Measurements from ENCODE around the gene IRX2. TPM values are rescaled to one million over a fixed set of nuclear protein-coding genes. Genes with fewer than 3 reads are reported as not detected.

IRX2 gene
- total RNA-seq, 1 experiment from 2014 or later, result not detected

DNA sequence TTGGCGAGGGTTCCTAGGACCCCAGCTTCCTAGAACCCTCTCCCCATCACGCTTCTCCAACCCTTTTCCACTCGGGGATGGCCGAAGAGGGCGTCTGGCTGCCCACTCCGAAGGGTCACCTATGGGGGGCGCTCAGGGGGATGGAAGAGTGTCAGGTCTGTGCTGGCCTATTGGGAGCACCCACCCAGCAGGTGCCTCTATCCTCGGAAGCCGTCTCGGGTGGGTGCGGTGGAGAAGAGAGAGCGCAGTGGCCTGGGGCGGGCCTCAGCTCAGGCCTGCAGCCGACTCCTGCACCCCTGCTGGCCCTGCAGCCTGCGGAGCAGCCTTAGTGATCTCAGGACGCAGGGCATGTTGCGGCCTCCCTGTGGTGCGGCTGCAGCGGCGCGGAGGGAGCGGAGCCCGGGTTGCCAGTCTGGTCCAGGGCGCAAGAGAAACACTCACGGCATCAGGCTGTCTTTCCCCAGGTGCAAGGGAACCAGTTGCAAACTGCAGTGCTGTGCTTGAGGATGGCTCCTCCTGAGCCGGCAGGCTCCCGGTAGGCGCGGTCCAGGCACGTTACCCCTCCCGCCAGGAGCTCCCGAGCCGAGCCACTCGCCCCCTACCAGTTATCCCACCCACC, 1.5 kb upstream of the IRX2 start:
- Histone ChIP-seq H3F3A (ENCODE audit: insufficient read depth, low read depth) (peaks cover 5% of the 10 kb centered on the region; the same call in 1 of the 2 replicates), H3K79me2 (ENCODE audit: low read depth) (no peaks in the 10 kb centered on the region)

DNA sequence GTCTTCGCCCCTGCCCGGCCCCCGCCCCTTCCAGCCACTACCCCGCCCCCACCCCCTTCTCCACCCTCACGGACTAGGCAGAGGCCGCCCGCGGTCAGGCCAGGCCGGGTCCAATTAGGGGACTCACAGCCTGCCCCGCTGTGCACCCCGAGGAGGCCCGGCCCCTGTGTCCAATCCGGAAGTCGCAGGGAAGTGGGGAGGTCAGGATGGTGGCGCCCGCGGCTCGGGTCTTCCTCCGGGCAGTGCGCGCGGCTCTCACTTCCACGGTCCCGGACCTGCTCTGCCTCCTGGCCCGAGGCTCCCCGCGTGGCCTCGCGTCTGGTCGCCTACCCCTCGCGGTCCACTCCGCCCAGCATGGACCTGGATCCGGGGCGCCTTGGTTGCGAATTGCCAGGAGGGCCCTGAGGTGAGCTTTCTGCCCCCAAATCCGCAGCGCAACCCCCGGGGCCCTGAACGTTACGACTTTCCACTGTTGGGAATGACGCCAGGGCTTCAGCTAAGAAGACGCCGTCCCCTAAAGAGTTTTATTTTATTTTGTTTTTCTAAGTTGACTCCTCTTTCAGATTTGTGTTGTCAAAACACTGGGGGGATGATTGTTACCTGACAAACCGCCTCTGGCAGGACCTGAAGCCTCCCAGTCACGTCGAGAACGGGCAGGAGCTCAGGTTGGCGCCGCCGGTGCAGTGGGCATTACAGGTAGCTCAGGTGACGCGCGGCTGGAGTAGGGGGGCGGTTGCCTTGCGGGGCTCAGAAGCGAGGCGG, 763 bp upstream of the IRX2 start:
- H2AFZ ChIP-seq, result no peak overlapping the region
- CTCF ChIA-PET, result interaction anchor here (0.6 kb wide), 1 partner anchor 1109 kb away, joined by 3 read pairs; no protein-coding TSS in a partner anchor
- no peak for TF ChIP-seq EZH2 (IDR thresholded peaks at IDR 0.05; ENCODE audit: low read depth)
- TF ChIP-seq, protein P1, sequence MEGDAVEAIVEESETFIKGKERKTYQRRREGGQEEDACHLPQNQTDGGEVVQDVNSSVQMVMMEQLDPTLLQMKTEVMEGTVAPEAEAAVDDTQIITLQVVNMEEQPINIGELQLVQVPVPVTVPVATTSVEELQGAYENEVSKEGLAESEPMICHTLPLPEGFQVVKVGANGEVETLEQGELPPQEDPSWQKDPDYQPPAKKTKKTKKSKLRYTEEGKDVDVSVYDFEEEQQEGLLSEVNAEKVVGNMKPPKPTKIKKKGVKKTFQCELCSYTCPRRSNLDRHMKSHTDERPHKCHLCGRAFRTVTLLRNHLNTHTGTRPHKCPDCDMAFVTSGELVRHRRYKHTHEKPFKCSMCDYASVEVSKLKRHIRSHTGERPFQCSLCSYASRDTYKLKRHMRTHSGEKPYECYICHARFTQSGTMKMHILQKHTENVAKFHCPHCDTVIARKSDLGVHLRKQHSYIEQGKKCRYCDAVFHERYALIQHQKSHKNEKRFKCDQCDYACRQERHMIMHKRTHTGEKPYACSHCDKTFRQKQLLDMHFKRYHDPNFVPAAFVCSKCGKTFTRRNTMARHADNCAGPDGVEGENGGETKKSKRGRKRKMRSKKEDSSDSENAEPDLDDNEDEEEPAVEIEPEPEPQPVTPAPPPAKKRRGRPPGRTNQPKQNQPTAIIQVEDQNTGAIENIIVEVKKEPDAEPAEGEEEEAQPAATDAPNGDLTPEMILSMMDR (conservative IDR thresholded peaks at IDR 0.05), result no peak
- no peaks in the 10 kb centered on the region; the same call in 1 of the 2 replicates for H3F3A ChIP-seq (ENCODE audit: insufficient read depth, low read depth)
- intact Hi-C loops (cut with micrococcal nuclease; ENCODE audit: unreplicated experiment), result no loop called here
- no peaks in the 10 kb centered on the region for H4K20me1 ChIP-seq (ENCODE audit: insufficient read depth)
- peaks cover 1% of the 10 kb centered on the region for H3K4me1 ChIP-seq (replicated peaks; ENCODE audit: insufficient read depth)
- H3K9me3 ChIP-seq (ENCODE audit: insufficient read depth, low read depth), result peaks cover 10% of the 10 kb centered on the region
- H3K4me2 ChIP-seq, result no peak overlapping the region
- BruUV-seq (replicated peaks), result no TSS peak
- H3K4me3 ChIP-seq, result no peak overlapping the region
- no peaks in the 10 kb centered on the region for H3K9me2 ChIP-seq (ENCODE audit: insufficient read depth)
- H3K27me3 ChIP-seq (ENCODE audit: insufficient read depth, low read depth), result no peaks in the 10 kb centered on the region
- H3K79me2 ChIP-seq (ENCODE audit: low read depth), result no peaks in the 10 kb centered on the region
- no peak overlapping the region for H3K27ac ChIP-seq
- POLR2A ChIA-PET (ENCODE audit: unreplicated experiment), result no interaction called here
- no peak for DNase-seq
- no peaks in the 10 kb centered on the region for H3K36me3 ChIP-seq (ENCODE audit: low read depth)

More for the DNA sequence above, 1.5 kb upstream of the IRX2 start:
- Histone ChIP-seq H3K36me3 (ENCODE audit: low read depth) (no peaks in the 10 kb centered on the region), H4K20me1 (ENCODE audit: insufficient read depth) (no peaks in the 10 kb centered on the region), H3K9me3 (ENCODE audit: insufficient read depth, low read depth) (peaks cover 10% of the 10 kb centered on the region), H3K4me2 (no peak overlapping the region), H3K4me1 (replicated peaks; ENCODE audit: insufficient read depth) (peaks cover 8% of the 10 kb centered on the region), H3K27me3 (ENCODE audit: insufficient read depth, low read depth) (no peaks in the 10 kb centered on the region), H2AFZ (no peak overlapping the region), H3K27ac (no peak overlapping the region), H3K9me2 (ENCODE audit: insufficient read depth) (no peaks in the 10 kb centered on the region), H3K4me3 (no peak overlapping the region)
- POLR2A ChIA-PET (ENCODE audit: unreplicated experiment), result no interaction called here
- intact Hi-C loops (cut with micrococcal nuclease; ENCODE audit: unreplicated experiment), result no loop called here
- CTCF ChIA-PET, result interaction anchor here (0.6 kb wide), 1 partner anchor 1110 kb away, joined by 3 read pairs; no protein-coding TSS in a partner anchor
- BruUV-seq (replicated peaks), result no TSS peak
- TF ChIP-seq EZH2 (IDR thresholded peaks at IDR 0.05; ENCODE audit: low read depth), result no peak
- TF ChIP-seq, protein P1 (conservative IDR thresholded peaks at IDR 0.05), result no peak
- DNase-seq, result no peak

DNA sequence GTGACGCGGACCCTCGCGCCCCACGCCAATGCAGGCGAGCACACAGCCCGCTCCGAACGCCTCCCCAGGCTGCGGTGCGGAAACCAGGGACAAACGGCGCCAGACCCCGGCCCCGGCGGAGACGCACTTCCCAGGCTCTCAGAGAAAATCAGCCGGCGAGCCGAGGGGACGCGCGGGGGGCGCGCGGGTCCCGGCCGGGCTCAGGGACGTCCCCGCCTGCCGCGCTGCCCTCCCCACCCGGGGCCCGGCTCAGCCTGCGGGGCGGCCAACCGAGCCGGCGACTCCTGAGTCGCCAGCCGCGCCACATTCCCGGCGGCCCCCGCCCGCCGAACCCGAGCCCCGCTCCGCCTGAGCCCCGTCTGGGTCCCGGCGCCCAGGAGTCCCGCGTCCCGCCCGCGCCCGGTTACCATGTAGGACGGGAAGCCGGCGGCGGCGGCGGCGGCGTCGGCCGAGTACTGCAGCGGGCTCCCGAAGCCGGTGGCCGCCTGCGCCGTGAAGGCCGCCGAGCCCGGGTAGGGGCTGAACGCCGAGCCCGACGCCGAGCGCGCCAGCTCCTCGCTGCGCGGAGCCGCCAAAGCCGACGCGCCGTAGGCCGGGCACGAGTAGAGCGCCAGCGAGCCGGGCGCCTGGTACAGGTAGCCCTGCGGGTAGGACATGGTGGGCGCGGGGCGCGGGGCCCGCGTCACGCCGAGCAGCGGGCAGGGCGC, 566 bp downstream of the IRX2 start:
- no peak overlapping the region for H2AFZ ChIP-seq
- no peak for DNase-seq
- TF ChIP-seq, protein P1 (conservative IDR thresholded peaks at IDR 0.05), result no peak
- TF ChIP-seq EZH2 (IDR thresholded peaks at IDR 0.05; ENCODE audit: low read depth), result no peak
- BruUV-seq (replicated peaks), result no TSS peak
- ChIA-PET CTCF (no interaction called here), POLR2A (ENCODE audit: unreplicated experiment) (no interaction called here)
- H3K4me1 ChIP-seq (replicated peaks; ENCODE audit: insufficient read depth), result no peaks in the 10 kb centered on the region
- H3K27me3 ChIP-seq (ENCODE audit: insufficient read depth, low read depth), result peaks cover 4% of the 10 kb centered on the region; the same call in 1 of the 2 replicates
- no peaks in the 10 kb centered on the region; the same call in 1 of the 2 replicates for H3F3A ChIP-seq (ENCODE audit: insufficient read depth, low read depth)
- no peaks in the 10 kb centered on the region for H3K9me2 ChIP-seq (ENCODE audit: insufficient read depth)
- no peak overlapping the region for H3K4me2 ChIP-seq
- no peaks in the 10 kb centered on the region for H3K79me2 ChIP-seq (ENCODE audit: low read depth)
- no peak overlapping the region for H3K4me3 ChIP-seq
- intact Hi-C loops (cut with micrococcal nuclease; ENCODE audit: unreplicated experiment), result no loop called here
- peaks cover 10% of the 10 kb centered on the region for H3K9me3 ChIP-seq (ENCODE audit: insufficient read depth, low read depth)
- no peaks in the 10 kb centered on the region for H4K20me1 ChIP-seq (ENCODE audit: insufficient read depth)
- H3K36me3 ChIP-seq (ENCODE audit: low read depth), result no peaks in the 10 kb centered on the region
- no peak overlapping the region for H3K27ac ChIP-seq
